Neural cell (in vitro differentiated cells): Measurements from ENCODE around the gene RNASEH2C.

ENCODE experiments used
- CTCF ChIP-seq: fragments of 450-650 bp; IDR thresholded peaks from 2 replicates; pipeline ENCODE4 v1.5.1; 2014; ENCODE audit warnings: antibody characterized with exemption, mild to moderate bottlenecking, moderate library complexity; ENCODE audit not compliant: poor library complexity, severe bottlenecking
- EZH2 ChIP-seq: fragments of 200-600, 300-800 bp; shearing (Covaris generic), sonication (generic); IDR thresholded peaks from 2 replicates; pipeline ENCODE4 v1.6.1; 2014; ENCODE audit warnings: antibody characterized with exemption, low read length, borderline replicate concordance, mild to moderate bottlenecking; ENCODE audit not compliant: insufficient read depth, poor library complexity, severe bottlenecking
- TAF1 ChIP-seq: IDR thresholded peaks from 2 replicates; pipeline ENCODE4 v1.6.1; 2012; ENCODE audit warnings: low read depth

- TF ChIP-seq CTCF (no peak), EZH2 (no peak), TAF1 (no peak)
These were observed 7.9 kb downstream of the RNASEH2C start for GRCh38 chr11:65712633-65713076.
